IMR-90 (cell line): ENCODE results near the gene IER5.

Experiments used
- BHLHE40 ChIP-seq: fragments of 150-350 bp; IDR thresholded peaks from 2 replicates; pipeline ENCODE4 v1.6.1; 2016; ENCODE audit warnings: mild to moderate bottlenecking, low read depth, low read length
- CEBPB ChIP-seq: IDR thresholded peaks from 2 replicates; pipeline ENCODE4 v1.6.1; 2012; ENCODE audit warnings: low read depth, low read length, improper control_type of control experiment
- CTCF ChIP-seq: conservative IDR thresholded peaks from 2 replicates; pipeline ENCODE4 v1.5.1; 2012; ENCODE audit warnings: mild to moderate bottlenecking, low read depth, low read length, improper control_type of control experiment
- ELK1 ChIP-seq: fragments of 150-350 bp; IDR thresholded peaks from 2 replicates; pipeline ENCODE4 v1.6.1; 2016; ENCODE audit warnings: low read depth, mild to moderate bottlenecking, low read length, moderate library complexity, borderline replicate concordance
- MAFK ChIP-seq: IDR thresholded peaks from 2 replicates; pipeline ENCODE4 v1.6.1; 2012; ENCODE audit warnings: low read depth, low read length, improper control_type of control experiment
- MAZ ChIP-seq: IDR thresholded peaks from 2 replicates; pipeline ENCODE4 v1.6.1; 2012; ENCODE audit warnings: low read depth, mild to moderate bottlenecking, low read length, improper control_type of control experiment, moderate library complexity, borderline replicate concordance
- MXI1 ChIP-seq: IDR thresholded peaks from 2 replicates; pipeline ENCODE4 v1.6.1; 2012; ENCODE audit warnings: low read depth, mild to moderate bottlenecking, low read length, moderate library complexity, borderline replicate concordance
- NFE2L2 ChIP-seq: fragments of 150-350 bp; IDR thresholded peaks from 2 replicates; pipeline ENCODE4 v1.6.1; 2016; ENCODE audit warnings: low read depth, mild to moderate bottlenecking, low read length
- POLR2A ChIP-seq: IDR thresholded peaks from 2 replicates; pipeline ENCODE4 v1.6.1; 2012; ENCODE audit warnings: mild to moderate bottlenecking, low read depth, low read length
- RAD21 ChIP-seq: IDR thresholded peaks from 2 replicates; pipeline ENCODE4 v1.6.1; 2012; ENCODE audit warnings: low read length, improper control_type of control experiment
- RCOR1 ChIP-seq: IDR thresholded peaks from 2 replicates; pipeline ENCODE4 v1.6.1; 2012; ENCODE audit warnings: mild to moderate bottlenecking, low read length, improper control_type of control experiment; ENCODE audit not compliant: insufficient replicate concordance
- RFX5 ChIP-seq: IDR thresholded peaks from 2 replicates; pipeline ENCODE4 v1.8.0; 2012; ENCODE audit warnings: low read depth, mild to moderate bottlenecking, low read length, moderate library complexity
- SMC3 ChIP-seq: fragments of 150-350 bp; IDR thresholded peaks from 2 replicates; pipeline ENCODE4 v1.6.1; 2016; ENCODE audit warnings: low read depth, mild to moderate bottlenecking, antibody characterized with exemption, low read length, moderate library complexity
- USF2 ChIP-seq: fragments of 150-350 bp; IDR thresholded peaks from 2 replicates; pipeline ENCODE4 v1.6.1; 2017; ENCODE audit warnings: mild to moderate bottlenecking, antibody characterized with exemption, low read length, low read depth

GRCh38 chr1:181129771-181130606, 41.5 kb downstream of the IER5 start:
- TF ChIP-seq POLR2A (no peak), CEBPB (no peak), SMC3 (no peak), CTCF (no peak), RAD21 (no peak), USF2 (no peak), MAZ (no peak), MAFK (no peak), RFX5 (no peak), RCOR1 (no peak), MXI1 (no peak), BHLHE40 (no peak), ELK1 (no peak), NFE2L2 (peak; percentile 46; the same call in 1 of the 2 replicates)
